Prostate gland (tissue), 2 donors: ENCODE measurements around the gene MATCAP1.

Source experiments
- CTCF ChIP-seq, 4 experiments: fragments of 200-600 bp in 2 of 4; fragments of 450-650 bp in 2 of 4; sonication (generic) in 2 of 4; IDR thresholded peaks; 1 replicate in 3 of 4; 2 replicates in 1 of 4; pipeline ENCODE4 v1.5.1; 2016 to 2019; ENCODE audit warnings: antibody characterized with exemption in 4 of 4, mild to moderate bottlenecking in 2 of 4, moderate library complexity in 2 of 4
- POLR2A ChIP-seq: fragments of 450-650 bp; IDR thresholded peaks from one replicate; pipeline ENCODE4 v1.6.1; 2016; ENCODE audit warnings: antibody characterized with exemption, mild to moderate bottlenecking

- no peak for TF ChIP-seq POLR2A
- peak in 3 of 4 experiments; percentile 20 to 34 (median 29) for TF ChIP-seq CTCF (IDR thresholded peaks at IDR 0.05)
Measured at GRCh38 chr16:67169642-67170167, 14.1 kb downstream of the MATCAP1 start.
